ENCODE results near the gene TMC8. TPM values are rescaled to one million over a fixed set of nuclear protein-coding genes. Genes with fewer than 3 reads are reported as not detected.

The TMC8 gene
- total RNA-seq, 1 experiment from 2014 or later = 4.6 TPM

DNA sequence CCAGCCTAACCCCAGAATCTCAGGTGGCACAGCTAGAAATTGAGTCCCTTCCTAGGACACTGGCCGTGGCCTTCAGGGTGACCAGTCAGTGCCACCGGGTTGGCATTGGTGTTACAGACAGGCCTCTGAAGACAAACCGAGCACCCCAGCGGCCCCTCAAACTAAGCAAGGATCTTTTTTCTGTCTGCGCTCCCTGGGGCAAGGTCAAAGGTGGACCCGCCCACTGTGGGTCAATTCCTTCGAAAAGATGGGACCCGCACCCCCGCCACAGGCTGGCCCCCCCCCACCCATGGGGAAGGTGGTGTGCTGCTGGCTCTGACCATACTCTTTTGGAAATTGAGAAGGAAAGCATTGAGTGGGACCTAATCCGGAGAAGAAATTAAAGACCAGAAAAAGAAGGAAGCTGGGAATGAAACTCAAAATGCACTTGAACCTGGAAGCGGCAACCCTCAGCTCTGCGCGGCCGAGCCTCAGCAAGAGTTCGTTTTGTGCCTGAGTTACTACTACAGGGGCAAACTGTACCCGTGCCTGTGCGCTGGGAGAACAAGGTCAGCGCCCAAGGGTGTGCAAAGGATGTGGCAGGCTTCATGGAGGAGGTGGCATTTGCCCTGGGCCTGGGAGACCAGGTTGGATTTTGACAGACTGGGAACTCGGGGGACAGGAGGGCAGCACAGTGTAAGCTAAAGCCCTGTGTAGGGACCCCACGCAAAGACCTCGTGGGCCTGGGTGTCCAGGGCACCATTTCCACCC lies 22.4 kb upstream of the TMC8 start:
- CTCF ChIA-PET = no interaction called here
- Histone ChIP-seq H3K9me2 (replicated peaks; ENCODE audit: low read length) (no peaks in the 10 kb centered on the region), H2AFZ (ENCODE audit: low read length) (no peak overlapping the region), H3K27ac (ENCODE audit: low read length) (no peak overlapping the region), H3K4me2 (ENCODE audit: low read length) (0 out of 2 replicates have a peak overlapping the region, but pooled peaks have one; percentile 1), H3K4me3 (ENCODE audit: low read length) (no peak overlapping the region), H3F3A (ENCODE audit: low read length, unreplicated experiment) (no peaks in the 10 kb centered on the region), H3K79me2 (ENCODE audit: low read length) (no peaks in the 10 kb centered on the region), H3K4me1 (ENCODE audit: insufficient read depth, low read length) (peaks cover 13% of the 10 kb centered on the region), H4K20me1 (ENCODE audit: low read length) (no peaks in the 10 kb centered on the region), H3K9me3 (ENCODE audit: low read length) (no peaks in the 10 kb centered on the region), H3K27me3 (ENCODE audit: low read length) (no peaks in the 10 kb centered on the region), H3K9ac (ENCODE audit: low read length) (no peak overlapping the region), H3K36me3 (ENCODE audit: low read depth, low read length) (0 out of 2 replicates have a peak, but pooled peaks cover 2% of the 10 kb centered on the region)
- no TSS peak for BruUV-seq (replicated peaks)
- POLR2A ChIA-PET (ENCODE audit: unreplicated experiment) = no interaction called here
- DNase-seq (no peak), ATAC-seq (no peak)
- TF ChIP-seq EZH2 (IDR thresholded peaks at IDR 0.05; ENCODE audit: low read length, unreplicated experiment) (no peak), EZH2phosphoT487 (IDR thresholded peaks at IDR 0.05; ENCODE audit: borderline replicate concordance, low read length) (no peak)
- TF ChIP-seq, protein P1, sequence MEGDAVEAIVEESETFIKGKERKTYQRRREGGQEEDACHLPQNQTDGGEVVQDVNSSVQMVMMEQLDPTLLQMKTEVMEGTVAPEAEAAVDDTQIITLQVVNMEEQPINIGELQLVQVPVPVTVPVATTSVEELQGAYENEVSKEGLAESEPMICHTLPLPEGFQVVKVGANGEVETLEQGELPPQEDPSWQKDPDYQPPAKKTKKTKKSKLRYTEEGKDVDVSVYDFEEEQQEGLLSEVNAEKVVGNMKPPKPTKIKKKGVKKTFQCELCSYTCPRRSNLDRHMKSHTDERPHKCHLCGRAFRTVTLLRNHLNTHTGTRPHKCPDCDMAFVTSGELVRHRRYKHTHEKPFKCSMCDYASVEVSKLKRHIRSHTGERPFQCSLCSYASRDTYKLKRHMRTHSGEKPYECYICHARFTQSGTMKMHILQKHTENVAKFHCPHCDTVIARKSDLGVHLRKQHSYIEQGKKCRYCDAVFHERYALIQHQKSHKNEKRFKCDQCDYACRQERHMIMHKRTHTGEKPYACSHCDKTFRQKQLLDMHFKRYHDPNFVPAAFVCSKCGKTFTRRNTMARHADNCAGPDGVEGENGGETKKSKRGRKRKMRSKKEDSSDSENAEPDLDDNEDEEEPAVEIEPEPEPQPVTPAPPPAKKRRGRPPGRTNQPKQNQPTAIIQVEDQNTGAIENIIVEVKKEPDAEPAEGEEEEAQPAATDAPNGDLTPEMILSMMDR (conservative IDR thresholded peaks at IDR 0.05; ENCODE audit: low read depth, low read length) = no peak
- intact Hi-C loops (cut with micrococcal nuclease) = no loop called here

DNA sequence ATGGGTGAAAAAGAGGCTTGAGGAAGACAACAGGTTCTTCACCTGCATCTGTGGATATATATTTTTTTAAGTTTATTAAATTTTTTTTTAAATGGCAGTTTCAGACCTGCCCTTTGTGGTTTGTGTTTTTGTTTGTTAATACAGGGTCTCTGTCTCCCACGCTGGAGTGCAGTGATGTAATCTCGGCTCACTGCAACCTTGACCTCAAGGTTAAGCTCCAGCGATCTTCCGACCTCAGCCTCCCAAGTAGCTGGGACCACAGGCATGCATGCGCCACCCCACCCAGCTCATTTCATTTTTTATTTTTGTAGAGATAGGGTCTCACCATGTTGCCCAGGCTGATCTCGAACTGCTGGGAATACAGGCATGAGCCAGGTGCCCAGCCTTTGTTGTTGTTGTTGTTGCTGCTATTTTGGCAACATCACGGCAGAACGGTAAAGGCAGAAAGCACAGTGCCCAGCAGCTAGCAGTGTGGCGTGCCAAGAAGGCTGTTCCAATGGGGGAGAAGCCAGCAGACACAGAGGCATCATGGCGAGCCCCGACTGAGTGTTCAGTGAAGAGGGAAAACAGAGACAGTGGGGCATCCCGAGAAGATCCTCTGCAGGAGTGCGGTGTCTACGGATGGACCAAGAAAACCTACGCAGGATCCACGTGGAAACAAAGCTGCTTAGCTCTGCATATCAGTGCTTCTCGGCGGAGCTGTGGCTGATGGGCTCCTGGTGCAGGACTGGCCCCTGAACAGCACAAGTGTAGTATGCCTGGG lies 21.7 kb upstream of the TMC8 start:
- Histone ChIP-seq H3K79me2 (ENCODE audit: low read length) (no peaks in the 10 kb centered on the region), H3K4me1 (ENCODE audit: insufficient read depth, low read length) (peaks cover 13% of the 10 kb centered on the region), H3K27me3 (ENCODE audit: low read length) (no peaks in the 10 kb centered on the region), H4K20me1 (ENCODE audit: low read length) (no peaks in the 10 kb centered on the region), H3K9ac (ENCODE audit: low read length) (no peak overlapping the region), H3K9me2 (replicated peaks; ENCODE audit: low read length) (no peaks in the 10 kb centered on the region), H3K9me3 (ENCODE audit: low read length) (no peaks in the 10 kb centered on the region), H3K4me3 (ENCODE audit: low read length) (no peak overlapping the region), H3K4me2 (ENCODE audit: low read length) (no peak overlapping the region), H3K36me3 (ENCODE audit: low read depth, low read length) (0 out of 2 replicates have a peak, but pooled peaks cover 2% of the 10 kb centered on the region), H2AFZ (ENCODE audit: low read length) (no peak overlapping the region), H3F3A (ENCODE audit: low read length, unreplicated experiment) (no peaks in the 10 kb centered on the region), H3K27ac (ENCODE audit: low read length) (no peak overlapping the region)
- no peak for ATAC-seq
- CTCF ChIA-PET = no interaction called here
- no peak for DNase-seq
- POLR2A ChIA-PET (ENCODE audit: unreplicated experiment) = interaction anchor here (0.6 kb wide), 1 partner anchor 228 kb away, joined by 4 read pairs; no protein-coding TSS in a partner anchor
- no TSS peak for BruUV-seq (replicated peaks)
- TF ChIP-seq, protein P1 (conservative IDR thresholded peaks at IDR 0.05; ENCODE audit: low read depth, low read length) = no peak
- TF ChIP-seq EZH2 (IDR thresholded peaks at IDR 0.05; ENCODE audit: low read length, unreplicated experiment) (no peak), EZH2phosphoT487 (IDR thresholded peaks at IDR 0.05; ENCODE audit: borderline replicate concordance, low read length) (no peak)
- intact Hi-C loops (cut with micrococcal nuclease) = no loop called here

DNA sequence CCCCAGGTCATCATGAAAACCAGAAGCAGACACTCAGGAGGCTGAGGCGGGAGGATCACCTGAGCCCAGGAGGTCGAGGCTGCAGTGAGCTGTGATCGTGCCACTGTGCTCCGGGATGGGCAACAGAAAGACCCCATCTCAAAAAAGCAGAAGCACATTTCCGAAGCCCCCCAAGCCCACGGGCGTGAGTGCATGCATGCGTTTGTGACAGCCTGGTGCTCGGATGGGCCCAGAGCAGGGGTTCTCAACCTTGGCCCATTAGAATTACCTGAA lies 21.1 kb upstream of the TMC8 start:
- intact Hi-C loops (cut with micrococcal nuclease) = no loop called here
- POLR2A ChIA-PET (ENCODE audit: unreplicated experiment) = interaction anchor here (0.6 kb wide), 1 partner anchor 228 kb away, joined by 4 read pairs; no protein-coding TSS in a partner anchor
- H3K27me3 ChIP-seq (ENCODE audit: low read length) = no peaks in the 10 kb centered on the region
- H3K4me2 ChIP-seq (ENCODE audit: low read length) = no peak overlapping the region
- CTCF ChIA-PET = no interaction called here
- no peaks in the 10 kb centered on the region for H4K20me1 ChIP-seq (ENCODE audit: low read length)
- TF ChIP-seq, protein P1 (conservative IDR thresholded peaks at IDR 0.05; ENCODE audit: low read depth, low read length) = no peak
- TF ChIP-seq EZH2 (IDR thresholded peaks at IDR 0.05; ENCODE audit: low read length, unreplicated experiment) (no peak), EZH2phosphoT487 (IDR thresholded peaks at IDR 0.05; ENCODE audit: borderline replicate concordance, low read length) (no peak)
- no peak overlapping the region for H3K4me3 ChIP-seq (ENCODE audit: low read length)
- DNase-seq = no peak
- H3K36me3 ChIP-seq (ENCODE audit: low read depth, low read length) = 0 out of 2 replicates have a peak, but pooled peaks cover 2% of the 10 kb centered on the region
- no TSS peak for BruUV-seq (replicated peaks)
- no peaks in the 10 kb centered on the region for H3F3A ChIP-seq (ENCODE audit: low read length, unreplicated experiment)
- no peaks in the 10 kb centered on the region for H3K9me2 ChIP-seq (replicated peaks; ENCODE audit: low read length)
- no peak overlapping the region for H3K9ac ChIP-seq (ENCODE audit: low read length)
- ATAC-seq = no peak
- no peak overlapping the region for H2AFZ ChIP-seq (ENCODE audit: low read length)
- H3K4me1 ChIP-seq (ENCODE audit: insufficient read depth, low read length) = peaks cover 13% of the 10 kb centered on the region
- H3K79me2 ChIP-seq (ENCODE audit: low read length) = no peaks in the 10 kb centered on the region
- no peaks in the 10 kb centered on the region for H3K9me3 ChIP-seq (ENCODE audit: low read length)
- no peak overlapping the region for H3K27ac ChIP-seq (ENCODE audit: low read length)

All from PC-3 (cell line).